DOHH2 (cell line): Measurements from ENCODE around the gene RARA.

Experiments used
- EZH2phosphoT487 ChIP-seq: fragments of 200-600 bp; sonication (generic); IDR thresholded peaks from 2 replicates; pipeline ENCODE4 v1.6.1; 2017; ENCODE audit warnings: borderline replicate concordance, mild to moderate bottlenecking, antibody characterized with exemption, low read length, moderate library complexity, mixed read lengths
- TF ChIP-seq, protein P1 (sequence below): fragments of 200-600 bp; sonication (generic); IDR thresholded peaks from one replicate; pipeline ENCODE4 v1.5.1; 2014; ENCODE audit warnings: antibody characterized with exemption, mild to moderate bottlenecking, low read depth, low read length; ENCODE audit not compliant: poor library complexity, severe bottlenecking

GRCh38 chr17:40265337-40265736, 43.6 kb upstream of the RARA start:
- TF ChIP-seq, protein P1, sequence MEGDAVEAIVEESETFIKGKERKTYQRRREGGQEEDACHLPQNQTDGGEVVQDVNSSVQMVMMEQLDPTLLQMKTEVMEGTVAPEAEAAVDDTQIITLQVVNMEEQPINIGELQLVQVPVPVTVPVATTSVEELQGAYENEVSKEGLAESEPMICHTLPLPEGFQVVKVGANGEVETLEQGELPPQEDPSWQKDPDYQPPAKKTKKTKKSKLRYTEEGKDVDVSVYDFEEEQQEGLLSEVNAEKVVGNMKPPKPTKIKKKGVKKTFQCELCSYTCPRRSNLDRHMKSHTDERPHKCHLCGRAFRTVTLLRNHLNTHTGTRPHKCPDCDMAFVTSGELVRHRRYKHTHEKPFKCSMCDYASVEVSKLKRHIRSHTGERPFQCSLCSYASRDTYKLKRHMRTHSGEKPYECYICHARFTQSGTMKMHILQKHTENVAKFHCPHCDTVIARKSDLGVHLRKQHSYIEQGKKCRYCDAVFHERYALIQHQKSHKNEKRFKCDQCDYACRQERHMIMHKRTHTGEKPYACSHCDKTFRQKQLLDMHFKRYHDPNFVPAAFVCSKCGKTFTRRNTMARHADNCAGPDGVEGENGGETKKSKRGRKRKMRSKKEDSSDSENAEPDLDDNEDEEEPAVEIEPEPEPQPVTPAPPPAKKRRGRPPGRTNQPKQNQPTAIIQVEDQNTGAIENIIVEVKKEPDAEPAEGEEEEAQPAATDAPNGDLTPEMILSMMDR = no peak
- TF ChIP-seq EZH2phosphoT487 = no peak
